ENCODE measurements around the gene KRTAP6-1. TPM values are rescaled to one million over a fixed set of nuclear protein-coding genes. Genes with fewer than 3 reads are reported as not detected.

The KRTAP6-1 gene
- total RNA-seq, 1 experiment from 2014 or later: not detected

- no peak for DNase-seq (ENCODE audit: low read depth)
Observed at GRCh38 chr21:30577766-30578165, 36.0 kb downstream of the KRTAP6-1 start.

- no peak for DNase-seq (ENCODE audit: low read depth)
Observed at GRCh38 chr21:30567617-30568016, 46.1 kb downstream of the KRTAP6-1 start.

GRCh38 chr21:30563630-30564029 is 50.1 kb downstream of the KRTAP6-1 start:
- DNase-seq (ENCODE audit: low read depth): no peak

Other genes with a start within 250 kb of the KRTAP6-1 start
- gene KRTAP13-2, start 241.7 kb downstream of the KRTAP6-1 start, total RNA-seq (2014; rRNA removed; shearing (Covaris generic)): not detected in 2 replicates
- gene KRTAP13-1, start 217.9 kb downstream of the KRTAP6-1 start, total RNA-seq (2014; rRNA removed; shearing (Covaris generic)): not detected in 2 replicates
- gene KRTAP13-3, start 188.0 kb downstream of the KRTAP6-1 start, total RNA-seq (2014; rRNA removed; shearing (Covaris generic)): not detected in 2 replicates
- not detected in 2 replicates for gene KRTAP13-4, start 183.7 kb downstream of the KRTAP6-1 start, total RNA-seq (2014; rRNA removed; shearing (Covaris generic))
- not detected in 2 replicates for gene KRTAP15-1, start 173.7 kb downstream of the KRTAP6-1 start, total RNA-seq (2014; rRNA removed; shearing (Covaris generic))
- not detected in 2 replicates for gene KRTAP19-1, start 133.6 kb downstream of the KRTAP6-1 start, total RNA-seq (2014; rRNA removed; shearing (Covaris generic))
- not detected in 2 replicates for gene KRTAP19-2, start 126.5 kb downstream of the KRTAP6-1 start, total RNA-seq (2014; rRNA removed; shearing (Covaris generic))
- gene KRTAP19-3, start 121.9 kb downstream of the KRTAP6-1 start, total RNA-seq (2014; rRNA removed; shearing (Covaris generic)): not detected in 2 replicates
- not detected in 2 replicates for gene KRTAP19-4, start 116.8 kb downstream of the KRTAP6-1 start, total RNA-seq (2014; rRNA removed; shearing (Covaris generic))
- gene KRTAP19-5, start 111.8 kb downstream of the KRTAP6-1 start, total RNA-seq (2014; rRNA removed; shearing (Covaris generic)): not detected in 2 replicates
- gene KRTAP19-6, start 72.1 kb downstream of the KRTAP6-1 start, total RNA-seq (2014; rRNA removed; shearing (Covaris generic)): not detected in 2 replicates
- gene KRTAP19-7, start 52.6 kb downstream of the KRTAP6-1 start, total RNA-seq (2014; rRNA removed; shearing (Covaris generic)): not detected in 2 replicates
- gene KRTAP22-2, start 23.5 kb downstream of the KRTAP6-1 start, total RNA-seq (2014; rRNA removed; shearing (Covaris generic)): not detected in 2 replicates
- not detected in 2 replicates for gene KRTAP6-3, start 21.5 kb downstream of the KRTAP6-1 start, total RNA-seq (2014; rRNA removed; shearing (Covaris generic))
- not detected in 2 replicates for gene KRTAP6-2, start 15.0 kb downstream of the KRTAP6-1 start, total RNA-seq (2014; rRNA removed; shearing (Covaris generic))
- gene KRTAP22-1, start 12.8 kb downstream of the KRTAP6-1 start, total RNA-seq (2014; rRNA removed; shearing (Covaris generic)): not detected in 2 replicates
- gene KRTAP20-1, start 2.5 kb upstream of the KRTAP6-1 start, total RNA-seq (2014; rRNA removed; shearing (Covaris generic)): not detected in 2 replicates
- not detected in 2 replicates for gene KRTAP20-4, start 6.7 kb upstream of the KRTAP6-1 start, total RNA-seq (2014; rRNA removed; shearing (Covaris generic))
- not detected in 2 replicates for gene KRTAP20-2, start 21.3 kb upstream of the KRTAP6-1 start, total RNA-seq (2014; rRNA removed; shearing (Covaris generic))
- not detected in 2 replicates for gene KRTAP20-3, start 28.9 kb upstream of the KRTAP6-1 start, total RNA-seq (2014; rRNA removed; shearing (Covaris generic))
- gene KRTAP21-3, start 104.8 kb upstream of the KRTAP6-1 start, total RNA-seq (2014; rRNA removed; shearing (Covaris generic)): not detected in 2 replicates
- not detected in 2 replicates for gene KRTAP21-2, start 133.3 kb upstream of the KRTAP6-1 start, total RNA-seq (2014; rRNA removed; shearing (Covaris generic))
- not detected in 2 replicates for gene KRTAP21-1, start 141.5 kb upstream of the KRTAP6-1 start, total RNA-seq (2014; rRNA removed; shearing (Covaris generic))
- not detected in 2 replicates for gene KRTAP8-1, start 199.3 kb upstream of the KRTAP6-1 start, total RNA-seq (2014; rRNA removed; shearing (Covaris generic))
- gene KRTAP7-1, start 215.8 kb upstream of the KRTAP6-1 start, total RNA-seq (2014; rRNA removed; shearing (Covaris generic)): not detected in 2 replicates

All from M059J (cell line).